HEK293 (cell line): ENCODE measurements around the gene GRB10.

Experiments used
- CTCF ChIA-PET: fragments of 350-600 bp; formaldehyde crosslinking; extraction: SDS; loops from one replicate; lab custom pipeline; 2021; ENCODE audit warnings: antibody characterized with exemption; lab: Yijun Ruan, JAX
- POLR2A ChIA-PET: fragments of 300-600 bp; formaldehyde crosslinking; extraction: SDS; loops from one replicate; lab custom pipeline; 2020; ENCODE audit warnings: antibody characterized with exemption, inconsistent platforms; lab: Yijun Ruan, JAX
- H3K27ac ChIP-seq: fragments of 200-500 bp; sonication (Bioruptor generic); 2 replicates; pipeline ENCODE4 v1.5.1; 2014; ENCODE audit warnings: low read depth, low read length, control low read depth, inconsistent platforms; ENCODE audit errors: extremely low read depth
- H3K36me3 ChIP-seq, 2 experiments: fragments of 200-500 bp in 1 of 2; sonication (Bioruptor generic) in 1 of 2; 1 replicate in 1 of 2; 2 replicates in 1 of 2; pipeline ENCODE4 v1.5.1; 2014 to 2017; ENCODE audit warnings: inconsistent platforms in 2 of 2, low read length in 2 of 2; ENCODE audit not compliant: control insufficient read depth in 2 of 2, insufficient read depth in 1 of 2
- H3K4me1 ChIP-seq: fragments of 200-500 bp; sonication (Bioruptor generic); 2 replicates; pipeline ENCODE4 v1.5.1; 2014; ENCODE audit warnings: mild to moderate bottlenecking, low read length, inconsistent platforms; ENCODE audit not compliant: control insufficient read depth, insufficient read depth
- H3K4me3 ChIP-seq: 2 replicates; pipeline ENCODE4 v1.5.1; 2011; ENCODE audit warnings: low read depth, mild to moderate bottlenecking, control low read depth, low read length, moderate library complexity
- H3K9me3 ChIP-seq: fragments of 200-500 bp; sonication (Bioruptor generic); 2 replicates; pipeline ENCODE4 v1.5.1; 2014; ENCODE audit warnings: low read depth, low read length, inconsistent platforms; ENCODE audit not compliant: control insufficient read depth, insufficient read depth
- BCL11B ChIP-seq: fragments of 450-650 bp; formaldehyde crosslinking; IDR thresholded peaks from 2 replicates; pipeline ENCODE4 v1.5.1; 2016; ENCODE audit warnings: low read depth, missing biosample characterization, missing genetic modification characterization
- BCL6B ChIP-seq: fragments of 450-650 bp; formaldehyde crosslinking; IDR thresholded peaks from 2 replicates; pipeline ENCODE4 v1.5.1; 2017; ENCODE audit warnings: missing biosample characterization, missing genetic modification characterization
- IKZF3 ChIP-seq: fragments of 450-650 bp; IDR thresholded peaks from 2 replicates; pipeline ENCODE4 v1.5.0; 2018; ENCODE audit warnings: missing biosample characterization, mild to moderate bottlenecking, missing genetic modification characterization, moderate library complexity
- KLF8 ChIP-seq: fragments of 450-650 bp; formaldehyde crosslinking; IDR thresholded peaks from 2 replicates; pipeline ENCODE4 v1.5.1; 2016; ENCODE audit warnings: missing biosample characterization, missing genetic modification characterization
- ZBTB20 ChIP-seq: fragments of 450-650 bp; formaldehyde crosslinking; IDR thresholded peaks from 2 replicates; pipeline ENCODE4 v1.5.1; 2016; ENCODE audit warnings: missing biosample characterization, missing genetic modification characterization
- ZBTB26 ChIP-seq: fragments of 450-650 bp; formaldehyde crosslinking; optimal IDR thresholded peaks from 2 replicates; pipeline ENCODE3; 2016; ENCODE audit warnings: missing biosample characterization, mild to moderate bottlenecking, missing genetic modification characterization
- ZBTB48 ChIP-seq: fragments of 450-650 bp; formaldehyde crosslinking; IDR thresholded peaks from 2 replicates; pipeline ENCODE4 v1.5.1; 2016; ENCODE audit warnings: missing biosample characterization, missing genetic modification characterization
- ZBTB49 ChIP-seq: fragments of 450-650 bp; formaldehyde crosslinking; IDR thresholded peaks from 2 replicates; pipeline ENCODE4 v1.5.1; 2016; ENCODE audit warnings: missing biosample characterization, missing genetic modification characterization, low read depth
- ZFP3 ChIP-seq: fragments of 450-650 bp; formaldehyde crosslinking; IDR thresholded peaks from 2 replicates; pipeline ENCODE4 v1.5.1; 2016; ENCODE audit warnings: low read depth, missing biosample characterization, missing genetic modification characterization
- ZNF175 ChIP-seq: fragments of 450-650 bp; formaldehyde crosslinking; IDR thresholded peaks from 2 replicates; pipeline ENCODE4 v1.5.1; 2016; ENCODE audit warnings: missing biosample characterization, missing genetic modification characterization
- ZNF48 ChIP-seq: fragments of 450-650 bp; formaldehyde crosslinking; IDR thresholded peaks from 2 replicates; pipeline ENCODE4 v1.5.1; 2016; ENCODE audit warnings: missing biosample characterization, missing genetic modification characterization
- ZNF518A ChIP-seq: fragments of 450-650 bp; formaldehyde crosslinking; conservative IDR thresholded peaks from 2 replicates; pipeline ENCODE4 v1.5.1; 2016; ENCODE audit warnings: low read depth, missing biosample characterization, missing genetic modification characterization
- ZNF529 ChIP-seq: fragments of 450-650 bp; formaldehyde crosslinking; IDR thresholded peaks from 2 replicates; pipeline ENCODE4 v1.5.1; 2017; ENCODE audit warnings: missing genetic modification characterization, missing biosample characterization; ENCODE audit not compliant: insufficient replicate concordance
- ZNF677 ChIP-seq: fragments of 450-650 bp; IDR thresholded peaks from 2 replicates; pipeline ENCODE4 v1.5.0; 2018; ENCODE audit warnings: missing biosample characterization, mild to moderate bottlenecking, missing genetic modification characterization, moderate library complexity
- ZNF768 ChIP-seq: fragments of 450-650 bp; formaldehyde crosslinking; IDR thresholded peaks from 2 replicates; pipeline ENCODE4 v1.5.1; 2018; ENCODE audit warnings: missing biosample characterization, mild to moderate bottlenecking, missing genetic modification characterization
- ZNF792 ChIP-seq: fragments of 450-650 bp; formaldehyde crosslinking; IDR thresholded peaks from 2 replicates; pipeline ENCODE4 v1.5.1; 2016; ENCODE audit warnings: missing biosample characterization, missing genetic modification characterization

GRB10 gene

GRCh38 chr7:50598460-50599343 lies 184.0 kb downstream of the GRB10 start:
- TF ChIP-seq ZBTB26 (tag by site-specific recombination) (no peak), BCL11B (no peak), ZNF175 (tag by site-specific recombination) (no peak), ZNF48 (tag by site-specific recombination) (no peak), ZNF529 (tag by site-specific recombination) (no peak), IKZF3 (tag by site-specific recombination) (no peak), KLF8 (tag by site-specific recombination) (no peak), BCL6B (no peak)
- H3K36me3 ChIP-seq, result peaks cover 0 to 44% of the 10 kb centered on the region in 2 experiments
- H3K4me3 ChIP-seq, result no peak overlapping the region
- no peaks in the 10 kb centered on the region for H3K4me1 ChIP-seq
- H3K9me3 ChIP-seq, result no peaks in the 10 kb centered on the region
- POLR2A ChIA-PET, result no interaction called here
- CTCF ChIA-PET, result interaction anchor here (0.6 to 1.9 kb wide), 6 partner anchors 30 to 564 kb away, joined by 3 to 7 read pairs (median 5); no protein-coding TSS in a partner anchor
- H3K27ac ChIP-seq, result no peak overlapping the region

GRCh38 chr7:50596484-50596883 lies 186.2 kb downstream of the GRB10 start:
- CTCF ChIA-PET, result interaction anchor here (1.4 kb wide), 1 partner anchor 8 kb away, joined by 4 read pairs; no protein-coding TSS in a partner anchor
- POLR2A ChIA-PET, result no interaction called here
- H3K27ac ChIP-seq, result no peak overlapping the region
- no peak for TF ChIP-seq ZFP3
- no peak for TF ChIP-seq ZBTB49
- TF ChIP-seq ZNF792 (tag by site-specific recombination), result no peak
- no peak for TF ChIP-seq ZNF768
- TF ChIP-seq ZNF677, result no peak
- TF ChIP-seq ZBTB20 (tag by site-specific recombination), result no peak
- no peak for TF ChIP-seq ZNF529 (tag by site-specific recombination)
- TF ChIP-seq ZNF518A (tag by site-specific recombination), result no peak
- no peak for TF ChIP-seq ZBTB48 (tag by site-specific recombination)
- no peak overlapping the region for H3K4me3 ChIP-seq
- H3K9me3 ChIP-seq, result no peaks in the 10 kb centered on the region
- no peaks in the 10 kb centered on the region for H3K4me1 ChIP-seq
- peaks cover 0 to 46% of the 10 kb centered on the region in 2 experiments for H3K36me3 ChIP-seq
